Measurements from ENCODE around the gene RNF40. TPM values are rescaled to one million over a fixed set of nuclear protein-coding genes. Genes with fewer than 3 reads are reported as not detected.

Gene RNF40
- total and polyA plus RNA-seq, 10 donors = 38.1 to 111 (median 79.1) TPM

DNA sequence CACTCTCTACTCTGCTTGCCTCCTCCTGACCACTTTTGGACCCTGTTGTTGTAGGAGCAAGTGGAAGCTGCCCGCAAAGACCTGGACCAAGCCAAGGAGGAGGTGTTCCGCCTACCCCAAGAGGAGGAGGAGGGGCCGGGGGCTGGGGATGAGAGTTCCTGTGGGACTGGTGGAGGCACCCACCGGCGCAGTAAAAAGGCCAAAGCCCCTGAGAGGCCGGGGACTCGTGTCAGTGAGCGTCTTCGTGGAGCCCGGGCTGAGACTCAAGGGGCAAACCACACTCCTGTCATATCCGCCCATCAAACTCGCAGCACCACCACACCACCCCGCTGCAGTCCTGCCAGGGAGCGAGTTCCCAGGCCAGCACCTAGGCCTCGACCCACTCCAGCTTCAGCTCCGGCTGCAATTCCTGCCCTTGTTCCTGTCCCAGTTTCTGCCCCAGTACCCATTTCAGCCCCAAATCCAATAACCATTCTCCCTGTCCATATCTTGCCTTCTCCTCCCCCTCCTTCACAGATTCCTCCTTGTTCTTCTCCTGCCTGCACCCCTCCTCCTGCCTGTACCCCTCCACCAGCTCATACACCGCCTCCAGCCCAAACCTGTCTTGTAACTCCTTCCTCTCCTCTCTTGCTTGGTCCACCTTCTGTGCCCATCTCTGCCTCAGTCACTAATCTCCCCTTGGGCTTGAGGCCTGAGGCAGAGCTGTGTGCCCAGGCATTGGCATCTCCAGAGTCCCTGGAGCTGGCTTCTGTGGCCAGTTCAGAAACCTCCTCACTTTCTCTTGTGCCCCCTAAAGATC, 24.9 kb upstream of the RNF40 start:
- TF ChIP-seq, protein P1, sequence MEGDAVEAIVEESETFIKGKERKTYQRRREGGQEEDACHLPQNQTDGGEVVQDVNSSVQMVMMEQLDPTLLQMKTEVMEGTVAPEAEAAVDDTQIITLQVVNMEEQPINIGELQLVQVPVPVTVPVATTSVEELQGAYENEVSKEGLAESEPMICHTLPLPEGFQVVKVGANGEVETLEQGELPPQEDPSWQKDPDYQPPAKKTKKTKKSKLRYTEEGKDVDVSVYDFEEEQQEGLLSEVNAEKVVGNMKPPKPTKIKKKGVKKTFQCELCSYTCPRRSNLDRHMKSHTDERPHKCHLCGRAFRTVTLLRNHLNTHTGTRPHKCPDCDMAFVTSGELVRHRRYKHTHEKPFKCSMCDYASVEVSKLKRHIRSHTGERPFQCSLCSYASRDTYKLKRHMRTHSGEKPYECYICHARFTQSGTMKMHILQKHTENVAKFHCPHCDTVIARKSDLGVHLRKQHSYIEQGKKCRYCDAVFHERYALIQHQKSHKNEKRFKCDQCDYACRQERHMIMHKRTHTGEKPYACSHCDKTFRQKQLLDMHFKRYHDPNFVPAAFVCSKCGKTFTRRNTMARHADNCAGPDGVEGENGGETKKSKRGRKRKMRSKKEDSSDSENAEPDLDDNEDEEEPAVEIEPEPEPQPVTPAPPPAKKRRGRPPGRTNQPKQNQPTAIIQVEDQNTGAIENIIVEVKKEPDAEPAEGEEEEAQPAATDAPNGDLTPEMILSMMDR (IDR thresholded peaks at IDR 0.05 in 8 of 11, conservative IDR thresholded peaks at IDR 0.05 in 3 of 11) = no peak
- TF ChIP-seq POLR2A (IDR thresholded peaks at IDR 0.05) (no peak), POLR2AphosphoS5 (IDR thresholded peaks at IDR 0.05) (peak in 1 of 3 donors; percentile 36)
- intact Hi-C loops (cut with DNase I; ENCODE audit: low total_unique reads) = no loop called here
- Histone ChIP-seq H3K9me3 (no peaks in the 10 kb centered on the region), H3K27ac (peak overlapping the region in 1 of 8 donors; percentile 5), H3K27me3 (replicated peaks in 1 of 7) (no peaks in the 10 kb centered on the region), H3K36me3 (peaks cover 15 to 100% (median 72%) of the 10 kb centered on the region in 6 donors), H3K4me1 (peaks cover 0 to 28% (median 17%) of the 10 kb centered on the region in 6 donors), H3K4me3 (no peak overlapping the region)
- DNase-seq = peak; percentile 74
- 90 to 96% (median 92%) methylated on average over 13 to 17 of the region's 17 CpGs for WGBS, 5 donors

DNA sequence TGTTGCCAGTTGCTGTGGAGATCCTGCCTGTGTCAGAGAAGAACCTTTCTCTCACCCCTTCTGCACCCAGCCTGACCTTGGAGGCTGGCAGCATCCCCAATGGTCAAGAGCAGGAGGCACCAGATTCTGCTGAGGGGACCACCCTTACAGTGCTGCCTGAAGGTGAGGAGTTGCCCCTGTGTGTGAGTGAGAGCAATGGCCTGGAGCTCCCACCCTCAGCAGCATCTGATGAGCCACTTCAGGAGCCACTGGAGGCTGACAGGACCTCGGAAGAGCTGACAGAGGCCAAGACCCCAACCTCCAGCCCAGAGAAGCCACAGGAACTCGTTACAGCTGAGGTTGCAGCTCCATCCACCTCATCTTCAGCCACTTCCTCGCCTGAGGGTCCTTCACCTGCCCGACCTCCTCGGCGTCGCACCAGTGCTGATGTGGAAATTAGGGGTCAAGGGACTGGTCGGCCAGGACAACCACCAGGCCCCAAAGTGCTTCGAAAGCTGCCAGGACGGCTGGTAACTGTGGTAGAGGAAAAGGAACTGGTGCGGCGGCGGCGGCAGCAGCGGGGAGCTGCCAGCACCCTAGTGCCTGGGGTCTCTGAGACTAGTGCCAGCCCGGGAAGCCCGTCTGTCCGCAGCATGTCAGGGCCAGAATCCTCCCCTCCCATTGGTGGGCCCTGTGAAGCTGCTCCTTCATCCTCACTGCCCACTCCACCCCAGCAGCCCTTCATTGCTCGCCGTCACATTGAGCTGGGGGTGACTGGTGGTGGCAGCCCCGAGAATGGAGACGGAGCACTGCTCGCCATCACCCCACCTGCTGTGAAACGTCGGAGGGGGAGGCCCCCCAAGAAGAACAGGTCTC, 24.1 kb upstream of the RNF40 start:
- H3K4me3 ChIP-seq = no peak overlapping the region
- H3K4me1 ChIP-seq = peaks cover 0 to 28% (median 17%) of the 10 kb centered on the region in 6 donors
- H3K9me3 ChIP-seq = no peaks in the 10 kb centered on the region
- no peaks in the 10 kb centered on the region for H3K27me3 ChIP-seq (replicated peaks in 1 of 7)
- H3K27ac ChIP-seq = peak overlapping the region in 1 of 8 donors; percentile 5
- H3K36me3 ChIP-seq = peaks cover 13 to 100% (median 70%) of the 10 kb centered on the region in 6 donors
- TF ChIP-seq, protein P1 (IDR thresholded peaks at IDR 0.05 in 8 of 11, conservative IDR thresholded peaks at IDR 0.05 in 3 of 11) = no peak
- peak in 2 of 3 donors; percentile 31 to 66 for TF ChIP-seq POLR2AphosphoS5 (IDR thresholded peaks at IDR 0.05)
- no peak for DNase-seq
- 78 to 84% (median 79%) methylated on average over 20 to 25 of the region's 25 CpGs for WGBS, 5 donors
- intact Hi-C loops (cut with DNase I; ENCODE audit: low total_unique reads) = no loop called here

DNA sequence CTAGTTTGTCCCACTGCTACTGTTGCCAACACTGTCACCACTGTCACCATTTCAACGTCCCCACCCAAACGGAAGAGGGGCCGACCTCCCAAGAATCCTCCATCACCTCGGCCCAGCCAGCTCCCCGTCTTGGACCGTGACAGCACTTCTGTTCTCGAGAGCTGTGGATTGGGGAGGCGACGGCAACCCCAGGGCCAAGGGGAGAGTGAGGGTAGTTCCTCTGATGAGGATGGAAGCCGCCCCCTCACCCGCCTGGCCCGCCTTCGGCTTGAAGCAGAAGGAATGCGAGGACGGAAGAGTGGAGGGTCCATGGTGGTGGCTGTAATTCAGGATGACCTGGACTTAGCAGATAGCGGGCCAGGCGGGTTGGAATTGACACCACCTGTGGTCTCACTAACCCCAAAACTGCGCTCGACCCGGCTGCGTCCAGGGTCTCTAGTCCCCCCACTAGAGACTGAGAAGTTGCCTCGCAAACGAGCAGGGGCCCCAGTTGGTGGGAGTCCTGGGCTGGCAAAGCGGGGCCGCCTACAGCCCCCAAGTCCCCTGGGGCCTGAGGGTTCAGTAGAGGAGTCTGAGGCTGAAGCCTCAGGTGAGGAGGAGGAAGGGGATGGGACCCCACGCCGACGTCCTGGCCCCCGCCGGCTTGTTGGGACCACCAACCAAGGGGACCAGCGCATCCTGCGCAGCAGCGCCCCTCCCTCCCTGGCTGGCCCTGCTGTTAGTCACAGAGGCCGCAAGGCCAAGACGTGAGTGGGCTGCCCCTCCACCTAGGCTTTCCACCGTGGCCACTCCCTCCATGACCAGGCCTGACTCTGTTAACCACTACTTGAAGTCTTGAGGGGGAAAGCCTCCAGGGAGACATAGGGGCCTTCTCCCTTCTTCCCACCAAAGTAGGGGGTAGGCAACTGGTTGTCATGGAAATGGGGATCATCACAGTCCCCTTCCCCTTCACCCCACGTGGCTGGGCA, 22.9 kb upstream of the RNF40 start:
- peaks cover 0 to 28% (median 17%) of the 10 kb centered on the region in 6 donors for H3K4me1 ChIP-seq
- no peaks in the 10 kb centered on the region for H3K9me3 ChIP-seq
- TF ChIP-seq, protein P1 (IDR thresholded peaks at IDR 0.05 in 8 of 11, conservative IDR thresholded peaks at IDR 0.05 in 3 of 11) = no peak
- peak; percentile 19 to 74 (median 32) for TF ChIP-seq POLR2AphosphoS5 (IDR thresholded peaks at IDR 0.05)
- TF ChIP-seq POLR2A (IDR thresholded peaks at IDR 0.05) = no peak
- peaks cover 8 to 100% (median 68%) of the 10 kb centered on the region in 6 donors for H3K36me3 ChIP-seq
- H3K27ac ChIP-seq = no peak overlapping the region
- intact Hi-C loops (cut with DNase I; ENCODE audit: low total_unique reads) = no loop called here
- WGBS, 5 donors = 91 to 95% (median 92%) methylated on average over 25 to 37 of the region's 37 CpGs
- no peak for DNase-seq
- H3K4me3 ChIP-seq = no peak overlapping the region
- H3K27me3 ChIP-seq (replicated peaks in 1 of 7) = no peaks in the 10 kb centered on the region
